Trophoblast cell (in vitro differentiated cells and primary cell): ENCODE measurements around the gene SEC16A.

Experiments used
- DNase-seq, 2 donors: peaks; one replicate each; pipeline ENCODE4 v3.0.0-alpha.2; 2016
- H2AFZ ChIP-seq: 2 replicates; pipeline ENCODE4 v1.6.1; 2013; ENCODE audit warnings: low read length, moderate library complexity, mild to moderate bottlenecking; ENCODE audit not compliant: insufficient read depth, poor library complexity
- H2AK5ac ChIP-seq: 2 replicates; pipeline ENCODE4 v1.6.1; 2013; ENCODE audit warnings: mild to moderate bottlenecking, low read length
- H2BK120ac ChIP-seq: 2 replicates; pipeline ENCODE4 v1.6.1; 2013; ENCODE audit warnings: low read length, mild to moderate bottlenecking, moderate library complexity; ENCODE audit not compliant: insufficient read depth, poor library complexity
- H2BK12ac ChIP-seq: 2 replicates; pipeline ENCODE4 v1.6.1; 2013; ENCODE audit warnings: mild to moderate bottlenecking, low read length, moderate library complexity
- H2BK5ac ChIP-seq: 2 replicates; pipeline ENCODE4 v1.6.1; 2013; ENCODE audit warnings: low read length, low read depth, moderate library complexity, mild to moderate bottlenecking; ENCODE audit not compliant: poor library complexity
- H3K14ac ChIP-seq: 2 replicates; pipeline ENCODE4 v1.6.1; 2013; ENCODE audit warnings: mild to moderate bottlenecking, low read length
- H3K18ac ChIP-seq: 2 replicates; pipeline ENCODE4 v1.6.1; 2013; ENCODE audit warnings: mild to moderate bottlenecking, low read length
- H3K23ac ChIP-seq: 2 replicates; pipeline ENCODE4 v1.6.1; 2013; ENCODE audit warnings: low read length
- H3K27ac ChIP-seq: 2 replicates; pipeline ENCODE4 v1.5.1; 2013; ENCODE audit warnings: low read depth, mild to moderate bottlenecking, inconsistent platforms, low read length, moderate library complexity
- H3K27me3 ChIP-seq: 2 replicates; pipeline ENCODE4 v1.6.1; 2013; ENCODE audit warnings: inconsistent platforms, mild to moderate bottlenecking, low read length, moderate library complexity; ENCODE audit not compliant: insufficient read depth
- H3K36me3 ChIP-seq, 2 experiments: 1 replicate in 1 of 2; 2 replicates in 1 of 2; pipeline ENCODE4 v1.6.1; 2013; ENCODE audit warnings: low read length in 2 of 2, mild to moderate bottlenecking in 2 of 2, moderate library complexity in 1 of 2; ENCODE audit not compliant: insufficient read depth in 2 of 2, control insufficient read depth in 1 of 2
- H3K4ac ChIP-seq: 2 replicates; pipeline ENCODE4 v1.6.1; 2013; ENCODE audit warnings: low read depth, mild to moderate bottlenecking, low read length, moderate library complexity
- H3K4me1 ChIP-seq, 2 experiments: 1 replicate in 1 of 2; 2 replicates in 1 of 2; pipeline ENCODE4 v1.6.1; 2013; ENCODE audit warnings: low read length in 2 of 2, mild to moderate bottlenecking in 2 of 2, moderate library complexity in 1 of 2; ENCODE audit not compliant: insufficient read depth in 2 of 2, control insufficient read depth in 1 of 2
- H3K4me2 ChIP-seq: 2 replicates; pipeline ENCODE4 v1.6.1; 2013; ENCODE audit warnings: inconsistent platforms, mild to moderate bottlenecking, low read length, moderate library complexity
- H3K4me3 ChIP-seq: 2 replicates; pipeline ENCODE4 v1.5.1; 2013; ENCODE audit warnings: mild to moderate bottlenecking, low read depth, low read length, inconsistent platforms
- H3K79me1 ChIP-seq: one replicate; pipeline ENCODE4 v1.6.1; 2013; ENCODE audit warnings: low read length
- H3K79me2 ChIP-seq: 2 replicates; pipeline ENCODE4 v1.6.1; 2013; ENCODE audit warnings: low read length, mild to moderate bottlenecking; ENCODE audit not compliant: control insufficient read depth, insufficient read depth, poor library complexity
- H3K9ac ChIP-seq: 2 replicates; pipeline ENCODE4 v1.6.1; 2013; ENCODE audit warnings: mild to moderate bottlenecking, low read length
- H3K9me3 ChIP-seq: 2 replicates; pipeline ENCODE4 v1.6.1; 2013; ENCODE audit warnings: low read depth, mild to moderate bottlenecking, control low read depth, inconsistent platforms, low read length; ENCODE audit not compliant: insufficient read depth
- H4K12ac ChIP-seq: 2 replicates; pipeline ENCODE4 v1.6.1; 2013; ENCODE audit warnings: low read depth, mild to moderate bottlenecking, low read length, moderate library complexity
- H4K8ac ChIP-seq: 2 replicates; pipeline ENCODE4 v1.6.1; 2013; ENCODE audit warnings: low read depth, mild to moderate bottlenecking, low read length, moderate library complexity
- H4K91ac ChIP-seq: one replicate; pipeline ENCODE4 v1.6.1; 2013; ENCODE audit warnings: low read depth, mild to moderate bottlenecking, low read length, moderate library complexity
- WGBS: extraction: QIAGEN DNeasy Blood & Tissue Kit; methylation state at CpG from one replicate; pipeline ENCODE4 v1.1.7; 2013; ENCODE audit warnings: missing lambda C conversion rate; ENCODE audit not compliant: insufficient read length, insufficient coverage; ENCODE audit errors: extremely low coverage; 5-methylcytosine and 5-hydroxymethylcytosine counted together

Gene SEC16A

DNA sequence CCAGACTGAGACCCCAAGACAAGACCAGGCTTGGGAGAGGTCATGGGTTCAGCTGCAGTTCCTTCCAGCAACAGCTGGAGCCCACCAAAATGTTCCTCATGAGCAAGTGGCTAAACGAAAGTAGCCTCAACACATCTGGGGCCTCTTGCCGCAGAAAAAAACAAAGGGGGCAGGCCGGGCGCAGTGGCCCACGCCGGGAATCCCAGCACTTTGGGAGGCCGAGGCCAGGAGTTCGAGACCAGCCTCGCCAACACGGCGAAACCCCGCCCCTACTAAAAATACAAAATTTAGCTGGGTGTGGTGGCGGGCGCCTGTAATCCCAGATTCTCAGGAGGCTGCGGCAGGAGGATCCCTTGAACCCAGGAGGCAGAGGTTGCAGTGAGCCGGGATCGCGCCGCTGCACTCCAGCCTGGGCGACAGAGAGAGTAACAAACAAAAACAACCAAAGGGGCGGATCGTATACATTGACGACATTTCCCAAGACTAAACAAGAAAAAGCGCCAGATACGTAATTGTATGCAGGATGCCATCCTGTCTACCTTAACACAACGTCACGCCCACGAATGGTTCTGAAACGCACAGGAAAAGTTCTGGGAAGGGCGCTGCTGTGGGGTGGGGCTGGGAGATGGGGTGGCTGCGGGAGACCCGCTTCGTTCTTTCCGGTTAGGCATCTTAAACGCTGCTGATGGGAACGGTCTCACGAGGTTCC lies 44.8 kb downstream of the SEC16A start:
- Histone ChIP-seq H3K4me1 (peaks cover 7 to 12% of the 10 kb centered on the region in 2 experiments), H4K12ac (no peak overlapping the region), H3K23ac (peak overlapping the region; percentile 3), H4K8ac (no peak overlapping the region), H3K9ac (peak overlapping the region; percentile 20), H2AK5ac (no peak overlapping the region), H2AFZ (peak overlapping the region; percentile 8), H4K91ac (no peak overlapping the region), H3K79me1 (peaks cover 7% of the 10 kb centered on the region), H3K4me3 (peak overlapping the region; percentile 92), H3K14ac (no peak overlapping the region), H3K27ac (no peak overlapping the region), H3K79me2 (peaks cover 9% of the 10 kb centered on the region), H2BK5ac (no peak overlapping the region), H3K27me3 (no peaks in the 10 kb centered on the region), H3K4ac (peak overlapping the region; percentile 24), H3K36me3 (peaks cover 47 to 50% of the 10 kb centered on the region in 2 experiments), H2BK120ac (no peak overlapping the region), H3K9me3 (no peaks in the 10 kb centered on the region), H3K4me2 (peak overlapping the region; percentile 89), H2BK12ac (no peak overlapping the region), H3K18ac (no peak overlapping the region)
- no CpG with 5 or more reads among the region's 37 CpGs for WGBS
- peak in 1 of 2 donors; percentile 45 for DNase-seq

DNA sequence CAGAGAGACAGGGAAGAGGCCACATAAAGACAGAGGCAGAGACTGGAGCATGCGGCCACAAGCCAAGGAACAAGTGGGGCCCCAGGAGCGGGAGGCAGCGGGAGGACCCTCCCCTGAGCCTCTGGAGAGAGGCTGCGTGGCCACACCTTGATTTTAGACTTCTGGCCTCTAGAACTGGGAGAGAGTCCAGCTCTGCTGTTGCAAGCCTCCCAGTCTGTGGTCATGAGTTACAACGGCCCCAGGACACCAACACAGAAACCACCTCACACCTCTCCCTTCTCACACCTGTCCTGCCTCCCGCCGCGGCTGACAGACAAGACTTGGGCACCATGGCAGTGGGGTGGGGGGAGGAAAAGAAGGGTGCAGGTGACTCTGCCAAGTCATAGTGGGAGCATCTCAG lies 45.4 kb downstream of the SEC16A start:
- Histone ChIP-seq H2AK5ac (no peak overlapping the region), H3K14ac (no peak overlapping the region)
- WGBS = no CpG with 5 or more reads among the region's 8 CpGs

DNA sequence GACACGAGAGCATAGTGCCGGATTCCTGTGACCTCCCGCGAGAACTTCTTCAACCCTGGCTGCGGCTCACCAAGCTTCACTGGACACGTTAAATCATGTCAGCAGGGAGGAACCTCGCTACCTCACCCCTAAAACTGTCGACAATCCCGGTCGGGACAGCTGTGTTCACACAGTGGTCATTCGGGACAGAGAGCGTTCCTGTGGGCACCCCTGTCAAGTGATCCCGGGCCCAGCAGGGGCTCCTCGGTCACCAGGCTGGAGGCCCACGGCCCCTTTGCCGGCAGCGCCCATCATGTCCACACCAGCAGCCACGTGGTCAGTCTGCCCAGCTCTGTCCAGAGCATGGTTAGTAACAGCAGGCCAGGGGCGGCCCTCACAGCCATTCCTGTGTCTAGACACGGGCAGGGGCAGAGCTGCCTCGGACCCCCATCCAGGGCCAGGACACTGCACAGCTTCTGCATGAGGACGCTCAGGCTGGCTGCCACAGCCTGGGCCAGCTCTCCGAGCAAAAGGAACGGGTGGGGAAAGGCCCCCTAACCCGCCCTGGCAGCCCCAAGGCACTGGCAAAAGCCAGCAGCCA lies 46.7 kb downstream of the SEC16A start:
- Histone ChIP-seq H3K9ac (no peak overlapping the region), H3K14ac (no peak overlapping the region), H2AFZ (no peak overlapping the region), H3K9me3 (no peaks in the 10 kb centered on the region), H4K12ac (no peak overlapping the region), H3K27me3 (no peaks in the 10 kb centered on the region), H2AK5ac (no peak overlapping the region), H3K36me3 (peaks cover 41 to 46% of the 10 kb centered on the region in 2 experiments), H2BK5ac (no peak overlapping the region), H3K79me2 (peaks cover 9% of the 10 kb centered on the region), H3K18ac (no peak overlapping the region), H3K4me1 (peaks cover 7 to 12% of the 10 kb centered on the region in 2 experiments), H2BK120ac (no peak overlapping the region), H4K8ac (no peak overlapping the region), H2BK12ac (no peak overlapping the region), H3K27ac (no peak overlapping the region), H3K79me1 (peaks cover 7% of the 10 kb centered on the region), H4K91ac (no peak overlapping the region), H3K4me3 (no peak overlapping the region), H3K4ac (peak overlapping the region; percentile 34), H3K4me2 (no peak overlapping the region), H3K23ac (no peak overlapping the region)
- no CpG with 5 or more reads among the region's 25 CpGs for WGBS
- DNase-seq = no peak

More for the DNA sequence above, 45.4 kb downstream of the SEC16A start:
- peaks cover 7% of the 10 kb centered on the region for H3K79me1 ChIP-seq
- H3K4me2 ChIP-seq = peak overlapping the region; percentile 89
- no peak overlapping the region for H4K12ac ChIP-seq
- H3K4me3 ChIP-seq = no peak overlapping the region
- H2BK5ac ChIP-seq = no peak overlapping the region
- no peaks in the 10 kb centered on the region for H3K9me3 ChIP-seq
- H3K79me2 ChIP-seq = peaks cover 9% of the 10 kb centered on the region
- no peak for DNase-seq
- H3K36me3 ChIP-seq = peaks cover 46 to 51% of the 10 kb centered on the region in 2 experiments
- peak overlapping the region; percentile 3 for H3K23ac ChIP-seq
- H3K18ac ChIP-seq = peak overlapping the region; percentile 19
- H2BK120ac ChIP-seq = no peak overlapping the region
- peak overlapping the region; percentile 24 for H3K4ac ChIP-seq
- no peak overlapping the region for H2BK12ac ChIP-seq
- H4K91ac ChIP-seq = no peak overlapping the region
- H4K8ac ChIP-seq = no peak overlapping the region
- no peak overlapping the region for H3K27ac ChIP-seq
- no peaks in the 10 kb centered on the region for H3K27me3 ChIP-seq
- H3K4me1 ChIP-seq = peaks cover 7 to 12% of the 10 kb centered on the region in 2 experiments
- H3K9ac ChIP-seq = no peak overlapping the region
- H2AFZ ChIP-seq = peak overlapping the region; percentile 8

- no peaks in the 10 kb centered on the region for H3K27me3 ChIP-seq
- H3K79me2 ChIP-seq = peaks cover 9% of the 10 kb centered on the region
- H4K8ac ChIP-seq = no peak overlapping the region
- H2AFZ ChIP-seq = no peak overlapping the region
- peaks cover 7% of the 10 kb centered on the region for H3K79me1 ChIP-seq
- no peak overlapping the region for H3K4me2 ChIP-seq
- H3K9me3 ChIP-seq = no peaks in the 10 kb centered on the region
- H2BK12ac ChIP-seq = no peak overlapping the region
- H4K91ac ChIP-seq = no peak overlapping the region
- H2BK5ac ChIP-seq = no peak overlapping the region
- DNase-seq = no peak
- no peak overlapping the region for H3K9ac ChIP-seq
- no peak overlapping the region for H2AK5ac ChIP-seq
- H3K4me3 ChIP-seq = no peak overlapping the region
- H3K27ac ChIP-seq = no peak overlapping the region
- no peak overlapping the region for H3K4ac ChIP-seq
- no peak overlapping the region for H3K14ac ChIP-seq
- no CpG with 5 or more reads among the region's 17 CpGs for WGBS
- no peak overlapping the region for H3K23ac ChIP-seq
- peaks cover 7 to 12% of the 10 kb centered on the region in 2 experiments for H3K4me1 ChIP-seq
- H2BK120ac ChIP-seq = no peak overlapping the region
- H4K12ac ChIP-seq = no peak overlapping the region
- peaks cover 48 to 51% of the 10 kb centered on the region in 2 experiments for H3K36me3 ChIP-seq
- H3K18ac ChIP-seq = no peak overlapping the region
These were observed 48.2 kb downstream of the SEC16A start for GRCh38 chr9:136434580-136435169.
